ENCODE results near the gene E2F8. TPM values are rescaled to one million over a fixed set of nuclear protein-coding genes. Genes with fewer than 3 reads are reported as not detected.

Gene E2F8
- total and polyA plus RNA-seq, 2 experiments from 2014 or later = 8.3 to 10.6 TPM

- DNase-seq (ENCODE audit: low spot score) (peak; percentile 48), ATAC-seq (peak; percentile 16)
- TF ChIP-seq JUNB (IDR thresholded peaks at IDR 0.05; ENCODE audit: unreplicated experiment) (no peak), EZH2 (IDR thresholded peaks at IDR 0.05; ENCODE audit: low read depth, unreplicated experiment) (peak; percentile 44)
- H3K4me2 ChIP-seq = peak overlapping the region; percentile 83
- Mint-ChIP-seq H3K9me3 (no peaks in the 10 kb centered on the region), H3K27ac (peak overlapping the region; percentile 87; the same call in 1 of the 2 replicates), H3K4me3 (peak overlapping the region; percentile 84), H3K4me1 (peaks cover 5% of the 10 kb centered on the region; the same call in 2 of the 3 replicates), H3K27me3 (ENCODE audit: insufficient read depth, low read depth, poor library complexity) (peaks cover 28% of the 10 kb centered on the region), H3K36me3 (ENCODE audit: low read depth) (peaks cover 7% of the 10 kb centered on the region; the same call in 2 of the 3 replicates)
- H3K4me3 ChIP-seq = peak overlapping the region; percentile 63
- H3K4me1 ChIP-seq (ENCODE audit: insufficient read depth) = no peaks in the 10 kb centered on the region
- H2AFZ ChIP-seq = peak overlapping the region; percentile 97
- H3K36me3 ChIP-seq (ENCODE audit: insufficient read depth) = no peaks in the 10 kb centered on the region
- no peak overlapping the region for H3K27ac ChIP-seq (ENCODE audit: low read depth)
- peaks cover 4% of the 10 kb centered on the region; the same call in 1 of the 2 replicates for H3F3A ChIP-seq (replicated peaks; ENCODE audit: low read depth)
- H4K20me1 ChIP-seq (replicated peaks; ENCODE audit: insufficient read depth) = no peaks in the 10 kb centered on the region
- H3K9me2 ChIP-seq (ENCODE audit: insufficient read depth) = no peaks in the 10 kb centered on the region
- peaks cover 32% of the 10 kb centered on the region for H3K27me3 ChIP-seq (ENCODE audit: insufficient read depth)
- H3K79me2 ChIP-seq (replicated peaks; ENCODE audit: insufficient read depth) = no peaks in the 10 kb centered on the region
Measured at GRCh38 chr11:19242179-19242932, 1.6 kb upstream of the E2F8 start.

DNA sequence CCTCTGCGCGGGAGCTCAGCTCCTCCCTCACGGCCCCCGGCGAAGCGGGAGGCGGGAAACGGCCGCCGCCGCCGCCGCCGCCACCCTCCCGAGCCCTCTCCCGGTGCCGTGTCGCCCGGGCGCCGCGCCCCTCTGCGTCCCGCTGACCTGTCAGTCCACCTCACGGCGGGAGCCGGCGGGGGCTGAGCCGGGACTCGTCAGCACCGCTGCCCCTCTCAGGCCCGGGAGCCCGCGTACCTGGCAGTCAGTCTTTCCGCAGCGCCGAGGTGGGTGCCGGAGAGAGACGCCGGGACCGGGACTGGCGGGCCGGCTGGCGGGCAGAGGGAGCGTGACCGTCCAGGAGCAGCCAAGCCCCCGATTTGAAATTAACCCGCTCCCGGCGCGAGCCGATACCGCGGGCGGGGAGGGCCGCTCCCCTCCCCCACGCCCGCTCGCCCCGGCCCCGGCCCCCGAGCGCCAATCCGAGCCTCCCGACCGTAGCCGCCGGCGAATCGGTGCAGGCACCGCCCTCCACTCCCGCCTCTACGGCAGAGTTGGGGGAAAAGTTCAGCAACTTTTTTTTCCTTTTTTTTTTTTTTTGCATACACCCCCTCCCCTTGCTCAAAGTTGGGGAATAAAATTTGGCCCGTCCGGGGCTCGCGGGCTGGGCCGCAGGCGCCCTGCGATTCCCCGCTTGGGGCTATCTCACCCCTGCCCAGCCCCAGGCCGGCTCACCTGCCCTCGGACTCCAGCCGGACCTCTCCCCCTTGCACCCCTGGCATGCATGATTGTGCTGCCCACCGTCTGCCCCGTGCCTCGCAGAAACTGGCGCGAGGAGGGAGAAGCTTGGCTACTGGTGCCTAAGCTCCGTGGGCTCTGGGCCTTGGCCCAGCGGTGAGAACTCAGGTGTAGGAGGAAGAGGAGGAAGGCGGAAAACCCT is 774 bp upstream of the E2F8 start:
- ATAC-seq = peak; percentile 71
- Mint-ChIP-seq H3K36me3 (ENCODE audit: low read depth) (peaks cover 15% of the 10 kb centered on the region; the same call in 2 of the 3 replicates), H3K4me3 (peak overlapping the region; percentile 84), H3K27me3 (ENCODE audit: insufficient read depth, low read depth, poor library complexity) (peaks cover 28% of the 10 kb centered on the region), H3K9me3 (no peaks in the 10 kb centered on the region), H3K27ac (0 out of 2 replicates have a peak overlapping the region, but pooled peaks have one; percentile 87), H3K4me1 (peaks cover 5% of the 10 kb centered on the region; the same call in 2 of the 3 replicates)
- Histone ChIP-seq H3K4me3 (peak overlapping the region; percentile 63), H3F3A (replicated peaks; ENCODE audit: low read depth) (peaks cover 4% of the 10 kb centered on the region; the same call in 1 of the 2 replicates), H4K20me1 (replicated peaks; ENCODE audit: insufficient read depth) (0 out of 2 replicates have a peak, but pooled peaks cover 2% of the 10 kb centered on the region), H3K27ac (ENCODE audit: low read depth) (0 out of 2 replicates have a peak overlapping the region, but pooled peaks have one; percentile 81), H3K36me3 (ENCODE audit: insufficient read depth) (no peaks in the 10 kb centered on the region), H2AFZ (peak overlapping the region; percentile 97), H3K9me2 (ENCODE audit: insufficient read depth) (no peaks in the 10 kb centered on the region), H3K4me1 (ENCODE audit: insufficient read depth) (no peaks in the 10 kb centered on the region), H3K27me3 (ENCODE audit: insufficient read depth) (peaks cover 32% of the 10 kb centered on the region), H3K4me2 (peak overlapping the region; percentile 83), H3K79me2 (replicated peaks; ENCODE audit: insufficient read depth) (no peaks in the 10 kb centered on the region)
- DNase-seq (ENCODE audit: low spot score) = peak; percentile 69
- TF ChIP-seq STAT1 (IDR thresholded peaks at IDR 0.05; ENCODE audit: unreplicated experiment) = no peak
- TF ChIP-seq ZNF114 (CRISPR knock-in tag; IDR thresholded peaks at IDR 0.05) = no peak
- no peak for TF ChIP-seq EZH2 (IDR thresholded peaks at IDR 0.05; ENCODE audit: low read depth, unreplicated experiment)
- TF ChIP-seq, protein P1, sequence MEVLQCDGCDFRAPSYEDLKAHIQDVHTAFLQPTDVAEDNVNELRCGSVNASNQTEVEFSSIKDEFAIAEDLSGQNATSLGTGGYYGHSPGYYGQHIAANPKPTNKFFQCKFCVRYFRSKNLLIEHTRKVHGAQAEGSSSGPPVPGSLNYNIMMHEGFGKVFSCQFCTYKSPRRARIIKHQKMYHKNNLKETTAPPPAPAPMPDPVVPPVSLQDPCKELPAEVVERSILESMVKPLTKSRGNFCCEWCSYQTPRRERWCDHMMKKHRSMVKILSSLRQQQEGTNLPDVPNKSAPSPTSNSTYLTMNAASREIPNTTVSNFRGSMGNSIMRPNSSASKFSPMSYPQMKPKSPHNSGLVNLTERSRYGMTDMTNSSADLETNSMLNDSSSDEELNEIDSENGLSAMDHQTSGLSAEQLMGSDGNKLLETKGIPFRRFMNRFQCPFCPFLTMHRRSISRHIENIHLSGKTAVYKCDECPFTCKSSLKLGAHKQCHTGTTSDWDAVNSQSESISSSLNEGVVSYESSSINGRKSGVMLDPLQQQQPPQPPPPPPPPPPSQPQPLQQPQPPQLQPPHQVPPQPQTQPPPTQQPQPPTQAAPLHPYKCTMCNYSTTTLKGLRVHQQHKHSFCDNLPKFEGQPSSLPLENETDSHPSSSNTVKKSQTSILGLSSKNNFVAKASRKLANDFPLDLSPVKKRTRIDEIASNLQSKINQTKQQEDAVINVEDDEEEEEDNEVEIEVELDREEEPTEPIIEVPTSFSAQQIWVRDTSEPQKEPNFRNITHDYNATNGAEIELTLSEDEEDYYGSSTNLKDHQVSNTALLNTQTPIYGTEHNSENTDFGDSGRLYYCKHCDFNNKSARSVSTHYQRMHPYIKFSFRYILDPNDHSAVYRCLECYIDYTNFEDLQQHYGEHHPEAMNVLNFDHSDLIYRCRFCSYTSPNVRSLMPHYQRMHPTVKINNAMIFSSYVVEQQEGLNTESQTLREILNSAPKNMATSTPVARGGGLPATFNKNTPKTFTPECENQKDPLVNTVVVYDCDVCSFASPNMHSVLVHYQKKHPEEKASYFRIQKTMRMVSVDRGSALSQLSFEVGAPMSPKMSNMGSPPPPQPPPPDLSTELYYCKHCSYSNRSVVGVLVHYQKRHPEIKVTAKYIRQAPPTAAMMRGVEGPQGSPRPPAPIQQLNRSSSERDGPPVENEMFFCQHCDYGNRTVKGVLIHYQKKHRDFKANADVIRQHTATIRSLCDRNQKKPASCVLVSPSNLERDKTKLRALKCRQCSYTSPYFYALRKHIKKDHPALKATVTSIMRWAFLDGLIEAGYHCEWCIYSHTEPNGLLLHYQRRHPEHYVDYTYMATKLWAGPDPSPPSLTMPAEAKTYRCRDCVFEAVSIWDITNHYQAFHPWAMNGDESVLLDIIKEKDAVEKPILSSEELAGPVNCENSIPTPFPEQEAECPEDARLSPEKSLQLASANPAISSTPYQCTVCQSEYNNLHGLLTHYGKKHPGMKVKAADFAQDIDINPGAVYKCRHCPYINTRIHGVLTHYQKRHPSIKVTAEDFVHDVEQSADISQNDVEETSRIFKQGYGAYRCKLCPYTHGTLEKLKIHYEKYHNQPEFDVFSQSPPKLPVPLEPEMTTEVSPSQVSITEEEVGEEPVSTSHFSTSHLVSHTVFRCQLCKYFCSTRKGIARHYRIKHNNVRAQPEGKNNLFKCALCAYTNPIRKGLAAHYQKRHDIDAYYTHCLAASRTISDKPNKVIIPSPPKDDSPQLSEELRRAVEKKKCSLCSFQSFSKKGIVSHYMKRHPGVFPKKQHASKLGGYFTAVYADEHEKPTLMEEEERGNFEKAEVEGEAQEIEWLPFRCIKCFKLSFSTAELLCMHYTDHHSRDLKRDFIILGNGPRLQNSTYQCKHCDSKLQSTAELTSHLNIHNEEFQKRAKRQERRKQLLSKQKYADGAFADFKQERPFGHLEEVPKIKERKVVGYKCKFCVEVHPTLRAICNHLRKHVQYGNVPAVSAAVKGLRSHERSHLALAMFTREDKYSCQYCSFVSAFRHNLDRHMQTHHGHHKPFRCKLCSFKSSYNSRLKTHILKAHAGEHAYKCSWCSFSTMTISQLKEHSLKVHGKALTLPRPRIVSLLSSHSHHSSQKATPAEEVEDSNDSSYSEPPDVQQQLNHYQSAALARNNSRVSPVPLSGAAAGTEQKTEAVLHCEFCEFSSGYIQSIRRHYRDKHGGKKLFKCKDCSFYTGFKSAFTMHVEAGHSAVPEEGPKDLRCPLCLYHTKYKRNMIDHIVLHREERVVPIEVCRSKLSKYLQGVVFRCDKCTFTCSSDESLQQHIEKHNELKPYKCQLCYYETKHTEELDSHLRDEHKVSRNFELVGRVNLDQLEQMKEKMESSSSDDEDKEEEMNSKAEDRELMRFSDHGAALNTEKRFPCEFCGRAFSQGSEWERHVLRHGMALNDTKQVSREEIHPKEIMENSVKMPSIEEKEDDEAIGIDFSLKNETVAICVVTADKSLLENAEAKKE (CRISPR knock-in tag; IDR thresholded peaks at IDR 0.05) = no peak
- no peak for TF ChIP-seq EZH2phosphoT487 (IDR thresholded peaks at IDR 0.05; ENCODE audit: unreplicated experiment)
